GM08714 (cell line): Measurements from ENCODE around the gene CLIC1.

Experiments used
- H3K4me3 ChIP-seq: fragments of 200-500 bp; sonication (Bioruptor generic); 2 replicates; pipeline ENCODE4 v1.5.1; 2014; ENCODE audit warnings: mild to moderate bottlenecking, low read length, inconsistent platforms
- ZNF274 ChIP-seq: IDR thresholded peaks from 2 replicates; pipeline ENCODE4 v1.6.1; 2012; ENCODE audit warnings: mild to moderate bottlenecking, low read depth, low read length

CLIC1 gene

DNA sequence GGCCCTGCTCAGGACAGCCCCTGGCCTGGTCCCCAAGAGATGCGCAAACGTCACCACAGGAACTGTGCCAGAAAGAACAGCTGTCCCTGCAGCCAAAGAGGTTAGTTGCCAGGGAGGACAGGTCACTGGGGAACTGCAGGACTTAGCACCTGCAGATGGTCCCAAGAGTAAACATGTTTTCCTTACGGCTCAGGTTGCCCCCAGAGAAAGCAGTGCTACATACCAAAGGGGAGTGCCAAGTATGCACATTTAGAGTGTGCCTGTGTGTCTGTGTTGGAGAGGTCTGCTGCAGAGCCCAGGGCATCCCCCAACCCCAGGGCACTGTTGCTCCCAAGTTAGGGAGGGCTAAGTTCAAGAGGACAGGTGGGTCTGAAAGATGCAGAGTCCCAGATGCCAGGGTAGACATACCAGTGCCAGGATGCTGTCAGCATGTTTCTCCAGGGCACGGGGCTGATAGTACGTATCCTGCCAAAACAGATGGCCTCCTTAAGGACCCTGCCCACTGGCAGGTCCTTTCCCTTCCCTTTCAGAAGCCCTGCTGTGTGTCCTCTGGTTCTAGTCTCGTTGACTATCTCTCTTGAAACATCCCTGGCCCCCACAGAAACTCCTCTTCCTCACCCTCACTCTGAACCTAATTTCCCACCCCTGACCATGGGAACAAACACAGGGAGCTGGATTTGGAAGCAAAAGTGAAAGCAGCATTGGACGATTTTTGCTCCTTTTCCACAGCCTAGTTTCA is 34.5 kb downstream of the CLIC1 start:
- TF ChIP-seq ZNF274: no peak
- peak overlapping the region; percentile 94 for H3K4me3 ChIP-seq

DNA sequence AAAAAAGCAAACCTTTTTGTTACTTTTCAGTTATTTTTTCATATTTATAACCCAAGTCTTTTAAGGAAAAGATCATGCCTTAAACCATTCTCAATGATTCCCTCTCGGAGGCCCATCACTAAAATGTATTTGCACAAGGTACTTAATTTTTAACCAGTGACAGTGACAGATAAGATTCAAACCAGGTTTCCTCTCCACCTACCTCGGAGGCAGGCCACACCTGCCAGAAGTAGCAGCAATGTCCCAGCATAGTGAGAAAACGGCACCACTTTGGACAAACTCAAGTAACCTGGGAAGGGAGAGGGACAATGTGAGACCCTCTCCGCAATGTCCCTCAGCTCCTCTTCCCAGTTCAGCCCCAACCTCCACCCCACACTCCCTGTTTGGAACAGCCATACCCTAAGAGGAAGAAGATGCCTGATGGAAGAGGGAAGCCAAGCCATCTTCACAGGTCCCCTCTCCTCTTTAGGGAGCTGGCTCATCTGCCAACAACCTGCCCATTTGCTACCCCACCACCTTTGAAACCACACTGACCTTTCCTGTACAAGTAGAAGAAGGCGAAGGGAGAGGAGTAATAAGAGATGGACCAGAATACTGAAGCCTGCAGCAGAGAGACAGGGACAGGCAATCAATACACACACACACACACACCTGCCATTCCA is 35.5 kb downstream of the CLIC1 start:
- H3K4me3 ChIP-seq: no peak overlapping the region
- no peak for TF ChIP-seq ZNF274

DNA sequence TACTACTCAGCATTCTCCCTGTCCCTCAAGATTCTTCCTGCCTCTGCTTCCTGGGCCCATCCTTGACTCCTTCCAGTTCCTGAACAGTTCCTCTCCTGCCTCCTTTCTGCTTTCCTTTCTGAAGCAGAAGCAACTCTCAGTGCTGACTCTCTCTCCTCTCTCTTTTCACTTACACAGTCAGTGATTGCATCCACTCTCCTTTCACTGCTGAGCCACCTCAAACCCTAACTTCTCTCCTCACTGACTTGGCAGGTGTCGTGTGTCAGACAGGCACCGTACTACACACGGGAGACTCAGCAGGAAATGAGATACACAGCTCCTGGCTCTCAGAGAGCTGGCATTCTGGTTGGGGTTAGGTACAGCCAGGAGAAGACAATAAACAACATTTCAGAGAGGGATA is 38.8 kb downstream of the CLIC1 start:
- TF ChIP-seq ZNF274: no peak
- H3K4me3 ChIP-seq: no peak overlapping the region

DNA sequence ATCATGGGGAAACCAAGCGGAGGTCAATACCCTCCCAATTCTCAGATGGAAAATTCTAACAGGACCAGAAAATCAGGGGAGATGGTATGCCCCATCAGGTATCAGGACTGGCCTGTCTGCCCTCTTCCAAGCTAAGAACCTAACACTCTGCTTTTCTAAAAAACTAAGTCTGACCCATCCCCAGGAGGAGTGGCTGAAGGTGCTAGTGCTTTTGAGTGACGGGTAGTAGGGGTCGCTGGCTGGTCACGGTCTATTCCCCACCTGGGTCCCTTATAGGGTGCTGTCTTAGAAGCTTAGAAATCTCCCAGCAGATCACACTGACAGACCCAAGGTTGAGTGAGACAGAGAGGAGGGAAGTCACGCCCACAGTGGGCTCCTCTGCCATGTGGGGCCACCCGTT is 42.8 kb downstream of the CLIC1 start:
- no peak for TF ChIP-seq ZNF274
- H3K4me3 ChIP-seq: no peak overlapping the region

DNA sequence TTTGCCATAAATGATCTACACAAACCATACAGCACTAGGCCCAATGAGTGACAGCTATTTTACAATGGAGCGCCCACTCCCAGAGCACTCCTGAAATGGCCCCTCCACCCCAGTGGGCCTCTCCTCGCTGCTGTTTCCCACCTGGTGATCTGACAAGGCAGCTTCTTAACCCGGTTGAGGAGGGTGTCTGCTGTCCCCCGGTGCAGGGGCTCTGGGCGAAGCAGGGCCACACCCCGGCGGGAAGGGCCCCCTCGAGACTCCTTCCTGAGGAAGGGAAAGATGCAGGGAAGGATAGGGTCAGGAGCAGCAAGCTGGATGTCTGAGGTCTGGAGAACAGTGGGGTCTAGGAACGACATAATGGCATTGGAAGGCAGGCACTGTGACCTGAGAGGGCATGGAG is 43.4 kb downstream of the CLIC1 start:
- TF ChIP-seq ZNF274: no peak

DNA sequence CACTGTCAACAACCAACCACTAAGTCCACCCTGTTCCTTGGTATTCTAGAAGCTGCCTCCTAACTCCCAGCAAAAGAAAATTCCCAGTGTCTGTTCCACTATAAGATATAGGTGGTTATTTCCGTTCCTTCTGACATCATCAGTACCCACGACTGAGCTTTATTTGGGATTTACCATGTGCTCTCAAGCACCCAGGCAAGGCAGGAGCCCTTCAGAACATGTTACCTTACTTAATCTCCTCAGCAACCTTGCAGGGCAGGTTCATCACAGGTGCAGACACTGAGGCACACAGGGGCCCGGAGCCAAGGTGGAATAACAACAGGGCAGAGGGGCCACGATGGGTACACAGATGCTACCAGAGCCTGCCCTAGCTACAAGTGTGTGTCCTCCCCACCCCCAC is 44.0 kb downstream of the CLIC1 start:
- H3K4me3 ChIP-seq: no peak overlapping the region
- TF ChIP-seq ZNF274: no peak

More for the DNA sequence above, 43.4 kb downstream of the CLIC1 start:
- no peak overlapping the region for H3K4me3 ChIP-seq

DNA sequence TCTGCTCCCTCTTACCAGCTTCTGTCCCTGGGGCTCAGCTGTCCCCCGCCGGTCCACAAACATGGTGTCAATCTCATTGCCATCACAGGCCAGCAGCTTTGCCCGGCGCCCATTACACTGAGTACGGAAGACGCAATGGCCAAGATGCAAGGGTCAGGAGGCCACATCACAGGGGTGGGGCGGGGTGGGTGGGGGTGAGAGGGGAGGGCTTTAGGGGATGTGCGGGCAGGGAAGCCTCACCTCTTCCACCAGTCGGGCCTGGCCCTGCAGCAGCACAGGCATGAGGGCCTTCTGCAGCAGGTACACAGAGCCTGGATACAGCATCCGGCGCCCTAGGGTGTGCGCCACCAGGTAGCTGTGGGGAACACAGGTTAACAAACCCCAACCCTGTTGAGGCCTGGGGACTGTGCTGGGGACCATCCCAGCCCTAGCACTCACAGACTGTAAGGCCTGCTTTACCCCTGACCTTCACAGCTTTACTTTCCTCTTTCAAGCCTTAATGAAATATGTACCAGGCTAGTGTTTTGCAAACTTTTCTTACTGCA is 44.7 kb downstream of the CLIC1 start:
- no peak for TF ChIP-seq ZNF274
- no peak overlapping the region for H3K4me3 ChIP-seq

DNA sequence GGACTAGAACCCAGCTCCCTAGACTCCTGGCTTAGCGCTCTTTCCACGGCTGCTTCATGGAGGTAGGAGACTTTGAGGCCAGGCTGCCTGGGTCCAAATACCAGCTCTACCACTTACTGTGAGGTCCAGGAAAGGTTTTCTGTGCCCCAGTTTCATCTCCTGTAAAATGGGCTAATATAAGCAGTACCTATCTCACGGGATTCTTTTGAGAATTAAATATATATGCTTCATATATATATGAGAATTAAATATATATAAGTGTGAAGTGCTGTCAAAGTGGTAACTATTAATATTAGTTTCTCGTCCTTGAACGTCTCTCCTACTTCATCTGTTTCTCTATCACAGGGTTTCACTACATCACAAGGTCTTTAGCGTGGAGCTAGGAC is 45.3 kb downstream of the CLIC1 start:
- no peak for TF ChIP-seq ZNF274
- no peak overlapping the region for H3K4me3 ChIP-seq

DNA sequence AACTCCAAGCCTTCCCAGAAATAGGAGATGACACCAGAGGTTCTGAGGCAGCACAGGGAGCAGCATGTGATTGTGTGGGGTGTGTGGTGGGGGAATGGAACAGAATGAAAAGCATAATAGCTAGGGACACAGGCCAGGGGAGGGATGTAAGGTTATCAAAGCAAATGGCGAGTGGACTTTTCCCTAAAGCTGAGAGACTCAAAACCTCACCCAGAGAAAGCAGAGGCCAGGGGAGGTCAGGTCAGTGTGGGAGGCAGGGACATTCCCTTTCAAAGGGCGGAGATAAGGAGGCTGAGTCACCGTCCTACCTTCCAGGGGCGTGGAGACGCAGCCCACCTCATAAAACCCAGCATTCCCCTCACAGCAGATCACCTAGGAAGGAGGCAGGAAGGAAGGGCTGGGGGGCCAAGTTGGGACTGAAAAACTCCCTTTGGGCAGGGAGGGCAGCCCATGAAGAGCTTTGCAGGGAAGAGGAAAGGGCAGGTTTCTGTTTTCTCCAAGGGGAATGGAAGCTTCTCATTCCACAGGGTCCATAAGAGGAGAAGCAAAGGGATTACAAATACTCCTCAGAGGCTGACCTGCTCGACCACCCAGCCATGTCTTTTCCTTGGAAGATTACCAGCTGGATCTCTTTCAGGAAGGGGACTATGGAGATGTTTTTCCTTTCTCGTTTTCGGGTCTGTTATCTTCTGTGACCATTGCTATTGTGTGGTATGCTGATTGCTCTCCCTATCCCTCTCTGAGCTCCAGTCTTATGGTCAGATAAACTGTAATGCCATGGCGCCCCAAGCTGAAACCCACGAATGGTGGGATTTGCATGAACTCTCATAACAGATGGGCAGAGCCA is 45.9 kb downstream of the CLIC1 start:
- no peak for TF ChIP-seq ZNF274

DNA sequence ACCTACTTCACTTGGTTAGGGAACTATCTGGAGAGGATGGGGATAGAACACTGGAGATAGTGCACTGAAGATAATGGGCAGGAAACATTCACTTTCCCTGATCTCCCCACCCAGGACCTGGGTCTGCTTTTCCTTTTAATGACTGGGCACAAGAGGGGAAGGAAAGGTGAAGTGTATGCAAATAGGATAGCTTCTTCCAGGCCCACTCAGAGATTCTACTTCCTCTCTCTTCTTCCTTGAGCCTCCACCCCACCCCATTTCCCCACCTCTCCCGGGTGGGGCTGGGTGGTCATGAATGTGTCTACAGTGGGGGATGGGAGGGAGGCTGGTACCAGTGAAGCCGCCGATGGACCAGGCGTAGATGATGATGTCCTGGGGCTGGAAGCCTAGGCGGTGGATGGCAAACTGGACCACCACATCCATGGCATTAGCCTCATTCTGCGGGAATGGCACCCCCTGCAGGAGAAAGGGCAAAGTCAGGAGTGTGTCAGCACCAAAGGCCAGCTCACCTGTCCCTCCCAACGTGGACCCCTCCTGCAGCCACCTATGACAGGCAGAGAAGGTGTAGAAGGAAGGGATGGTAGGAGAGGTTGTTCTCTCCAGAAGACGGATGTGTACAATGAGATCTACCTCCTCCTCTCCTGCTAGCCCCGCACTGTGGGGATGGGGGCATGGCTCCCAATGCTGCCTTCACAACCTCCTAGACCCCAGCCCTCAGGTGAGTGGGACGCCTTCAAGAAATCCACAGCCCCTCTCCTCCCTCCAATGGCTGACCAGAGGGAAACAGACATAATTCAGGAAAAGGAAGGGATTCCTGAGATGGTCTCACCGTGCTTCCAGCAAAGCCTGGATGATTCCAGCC is 46.9 kb downstream of the CLIC1 start:
- no peak overlapping the region for H3K4me3 ChIP-seq
- no peak for TF ChIP-seq ZNF274

More for the DNA sequence above, 45.9 kb downstream of the CLIC1 start:
- no peak overlapping the region for H3K4me3 ChIP-seq

DNA sequence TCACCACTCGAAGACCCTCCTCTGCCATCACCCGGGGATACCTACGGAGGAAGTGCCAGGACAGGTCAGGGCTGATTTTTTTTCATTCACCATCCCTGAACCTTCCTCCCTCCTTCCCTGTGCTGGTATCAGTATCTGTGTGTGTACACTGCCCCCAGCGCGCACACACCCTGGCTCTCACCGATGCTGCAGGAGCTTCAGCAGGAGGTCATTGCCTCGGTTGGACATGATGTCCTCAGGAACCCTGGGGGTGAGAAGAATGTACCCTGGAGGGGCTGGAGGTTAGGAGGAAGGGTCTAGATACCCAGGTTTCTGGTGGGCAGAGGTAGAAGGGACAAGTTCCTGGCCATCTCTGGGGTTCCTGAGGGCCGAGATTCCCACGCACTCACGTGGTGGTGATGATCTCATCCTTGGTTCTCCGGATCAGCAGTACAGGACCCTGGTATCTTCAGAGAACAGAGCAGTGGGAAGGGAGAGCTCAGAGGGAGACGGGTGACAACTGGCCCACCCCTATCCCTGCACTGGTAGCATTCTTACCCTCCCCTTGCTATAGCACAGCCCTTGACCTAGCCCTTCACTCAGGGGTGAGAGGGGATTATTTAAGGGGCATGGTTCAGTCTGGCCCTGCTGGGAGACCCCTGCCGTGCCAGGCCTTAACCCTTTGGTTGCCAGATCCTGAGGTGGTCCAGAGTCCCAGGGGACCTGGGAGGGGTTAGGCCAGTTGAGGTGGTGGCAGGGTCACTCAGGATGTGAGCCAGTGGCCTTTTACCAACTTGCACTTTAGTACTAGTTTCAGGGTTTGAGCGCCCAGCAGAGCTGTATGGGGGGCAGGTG is 48.3 kb downstream of the CLIC1 start:
- no peak for TF ChIP-seq ZNF274
- no peak overlapping the region for H3K4me3 ChIP-seq

DNA sequence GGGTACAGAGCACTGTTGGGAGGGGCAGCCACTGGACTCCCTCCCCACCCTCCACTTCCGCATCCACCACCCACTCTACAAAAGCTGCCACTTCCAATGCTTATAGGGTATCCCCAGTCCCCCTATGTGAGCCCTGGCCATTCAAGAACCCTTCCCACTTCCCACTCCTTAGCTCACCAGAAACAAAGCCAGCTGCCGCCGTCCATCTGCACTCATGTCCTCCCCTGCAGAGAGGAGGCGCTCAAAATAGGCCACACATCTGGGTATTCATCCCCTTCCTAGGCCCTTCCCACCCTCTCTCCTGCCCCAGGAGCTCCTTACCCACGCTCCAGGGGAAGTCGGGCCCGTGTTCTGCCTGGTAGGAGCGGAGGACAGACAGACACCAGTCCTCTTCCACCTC is 49.0 kb downstream of the CLIC1 start:
- TF ChIP-seq ZNF274: no peak
- no peak overlapping the region for H3K4me3 ChIP-seq

DNA sequence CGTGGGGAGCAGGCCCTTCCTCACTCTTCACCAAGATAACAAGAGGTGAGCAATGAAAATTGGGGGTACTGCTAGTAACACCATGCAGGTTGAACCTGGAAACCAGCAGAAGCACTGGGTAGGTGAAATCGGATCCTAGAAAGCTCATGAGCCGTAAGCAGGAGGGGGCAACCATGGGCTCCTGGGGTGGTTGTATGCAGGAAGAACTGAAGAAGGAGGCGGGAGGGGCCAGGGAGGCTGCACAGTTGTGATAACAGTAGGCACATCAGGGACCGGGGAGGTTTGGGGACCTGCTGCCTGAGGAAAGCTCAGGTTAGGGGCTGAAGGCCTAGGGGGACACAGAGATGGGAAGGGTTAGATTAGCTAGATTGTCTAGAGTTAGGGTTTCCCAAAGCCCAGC is 49.8 kb downstream of the CLIC1 start:
- TF ChIP-seq ZNF274: no peak
- H3K4me3 ChIP-seq: no peak overlapping the region
